ENCODE data around the gene KRT3. TPM values are rescaled to one million over a fixed set of nuclear protein-coding genes. Genes with fewer than 3 reads are reported as not detected.

KRT3 gene
- total and polyA plus RNA-seq, 4 donors, result not detected

DNA sequence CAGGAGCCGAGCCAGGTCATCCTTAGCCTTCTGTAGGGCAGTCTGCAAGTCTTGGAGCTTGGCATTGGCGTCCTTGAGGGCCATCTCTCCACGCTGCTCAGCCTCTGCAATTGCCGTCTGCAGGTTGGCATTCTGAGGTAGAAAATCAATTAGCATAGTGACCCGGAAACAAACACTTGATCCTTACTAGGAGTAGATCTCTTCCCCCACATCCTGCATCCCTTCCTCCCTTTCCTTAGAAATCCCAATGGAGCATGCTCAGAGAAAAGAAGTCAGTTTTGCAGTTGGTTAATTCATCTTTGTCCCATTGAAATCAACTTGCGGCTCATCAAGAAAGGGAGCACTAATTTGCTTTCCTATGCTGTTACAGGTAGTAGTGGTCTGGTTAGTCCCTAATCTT, 24.8 kb downstream of the KRT3 start:
- H3K9me3 ChIP-seq (ENCODE audit: control insufficient read depth in 4 of 4, low read length in 3 of 4), result no peaks in the 10 kb centered on the region
- TF ChIP-seq FOXA1 (IDR thresholded peaks at IDR 0.05) (no peak), RAD21 (IDR thresholded peaks at IDR 0.05) (no peak), EGR1 (IDR thresholded peaks at IDR 0.05; ENCODE audit: low read depth in 2 of 2) (no peak), NR2F2 (IDR thresholded peaks at IDR 0.05) (no peak)
- TF ChIP-seq, protein P1, sequence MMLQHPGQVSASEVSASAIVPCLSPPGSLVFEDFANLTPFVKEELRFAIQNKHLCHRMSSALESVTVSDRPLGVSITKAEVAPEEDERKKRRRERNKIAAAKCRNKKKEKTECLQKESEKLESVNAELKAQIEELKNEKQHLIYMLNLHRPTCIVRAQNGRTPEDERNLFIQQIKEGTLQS (IDR thresholded peaks at IDR 0.05), result no peak
- TF ChIP-seq, protein P2, sequence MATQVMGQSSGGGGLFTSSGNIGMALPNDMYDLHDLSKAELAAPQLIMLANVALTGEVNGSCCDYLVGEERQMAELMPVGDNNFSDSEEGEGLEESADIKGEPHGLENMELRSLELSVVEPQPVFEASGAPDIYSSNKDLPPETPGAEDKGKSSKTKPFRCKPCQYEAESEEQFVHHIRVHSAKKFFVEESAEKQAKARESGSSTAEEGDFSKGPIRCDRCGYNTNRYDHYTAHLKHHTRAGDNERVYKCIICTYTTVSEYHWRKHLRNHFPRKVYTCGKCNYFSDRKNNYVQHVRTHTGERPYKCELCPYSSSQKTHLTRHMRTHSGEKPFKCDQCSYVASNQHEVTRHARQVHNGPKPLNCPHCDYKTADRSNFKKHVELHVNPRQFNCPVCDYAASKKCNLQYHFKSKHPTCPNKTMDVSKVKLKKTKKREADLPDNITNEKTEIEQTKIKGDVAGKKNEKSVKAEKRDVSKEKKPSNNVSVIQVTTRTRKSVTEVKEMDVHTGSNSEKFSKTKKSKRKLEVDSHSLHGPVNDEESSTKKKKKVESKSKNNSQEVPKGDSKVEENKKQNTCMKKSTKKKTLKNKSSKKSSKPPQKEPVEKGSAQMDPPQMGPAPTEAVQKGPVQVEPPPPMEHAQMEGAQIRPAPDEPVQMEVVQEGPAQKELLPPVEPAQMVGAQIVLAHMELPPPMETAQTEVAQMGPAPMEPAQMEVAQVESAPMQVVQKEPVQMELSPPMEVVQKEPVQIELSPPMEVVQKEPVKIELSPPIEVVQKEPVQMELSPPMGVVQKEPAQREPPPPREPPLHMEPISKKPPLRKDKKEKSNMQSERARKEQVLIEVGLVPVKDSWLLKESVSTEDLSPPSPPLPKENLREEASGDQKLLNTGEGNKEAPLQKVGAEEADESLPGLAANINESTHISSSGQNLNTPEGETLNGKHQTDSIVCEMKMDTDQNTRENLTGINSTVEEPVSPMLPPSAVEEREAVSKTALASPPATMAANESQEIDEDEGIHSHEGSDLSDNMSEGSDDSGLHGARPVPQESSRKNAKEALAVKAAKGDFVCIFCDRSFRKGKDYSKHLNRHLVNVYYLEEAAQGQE (IDR thresholded peaks at IDR 0.05), result no peak
- H3K4me1 ChIP-seq (ENCODE audit: control insufficient read depth in 4 of 4, insufficient read depth in 4 of 4, low read length in 3 of 4), result no peaks in the 10 kb centered on the region
- no peak overlapping the region for H3K27ac ChIP-seq (ENCODE audit: low read depth in 1 of 2, low read length in 2 of 2)
- H3K4me3 ChIP-seq (ENCODE audit: low read depth in 1 of 3, low read length in 3 of 3), result no peak overlapping the region
- WGBS, result 73% methylated on average over 6 of the region's 6 CpGs
- no peak overlapping the region for H3K9ac ChIP-seq (ENCODE audit: low read depth in 1 of 2, low read length in 2 of 2)
- no peak for DNase-seq (ENCODE audit: low spot score)
- H3K27me3 ChIP-seq (ENCODE audit: control insufficient read depth in 4 of 4, insufficient read depth in 4 of 4, low read length in 3 of 4), result peaks cover 0 to 7% (median 0%) of the 10 kb centered on the region in 4 donors
- H3K36me3 ChIP-seq (ENCODE audit: control insufficient read depth in 4 of 4, insufficient read depth in 3 of 4, low read depth in 1 of 4, low read length in 3 of 4), result no peaks in the 10 kb centered on the region

DNA sequence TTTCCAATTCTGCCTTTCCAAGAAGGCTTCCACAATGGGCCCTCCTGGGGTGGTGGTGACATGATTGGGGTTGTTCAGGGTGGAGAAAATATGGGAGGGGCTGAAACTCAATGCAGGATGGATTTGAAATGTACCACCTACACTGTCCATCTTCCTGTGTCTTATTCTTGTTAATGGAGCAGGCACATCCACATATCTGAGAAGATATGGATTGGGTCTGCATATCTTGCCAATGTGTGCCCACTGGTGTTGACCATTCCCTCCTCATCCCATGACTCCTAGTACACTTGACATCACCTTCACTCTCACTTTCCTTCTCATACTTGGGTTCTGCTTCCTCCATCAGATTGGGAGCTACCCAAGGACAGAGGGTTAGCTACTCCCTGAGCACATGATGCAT, 26.0 kb downstream of the KRT3 start:
- Histone ChIP-seq H3K27ac (ENCODE audit: low read depth in 1 of 2, low read length in 2 of 2) (no peak overlapping the region), H3K36me3 (ENCODE audit: control insufficient read depth in 4 of 4, insufficient read depth in 3 of 4, low read depth in 1 of 4, low read length in 3 of 4) (no peaks in the 10 kb centered on the region), H3K9me3 (ENCODE audit: control insufficient read depth in 4 of 4, low read length in 3 of 4) (no peaks in the 10 kb centered on the region), H3K9ac (ENCODE audit: low read depth in 1 of 2, low read length in 2 of 2) (no peak overlapping the region), H3K4me1 (ENCODE audit: control insufficient read depth in 4 of 4, insufficient read depth in 4 of 4, low read length in 3 of 4) (no peaks in the 10 kb centered on the region), H3K4me3 (ENCODE audit: low read depth in 1 of 3, low read length in 3 of 3) (no peak overlapping the region), H3K27me3 (ENCODE audit: control insufficient read depth in 4 of 4, insufficient read depth in 4 of 4, low read length in 3 of 4) (peaks cover 0 to 7% (median 0%) of the 10 kb centered on the region in 4 donors)
- no peak for DNase-seq (ENCODE audit: low spot score)
- TF ChIP-seq, protein P1 (IDR thresholded peaks at IDR 0.05), result no peak
- TF ChIP-seq GABPA (IDR thresholded peaks at IDR 0.05 in 1 of 2, conservative IDR thresholded peaks at IDR 0.05 in 1 of 2), result no peak
- TF ChIP-seq, protein P2 (IDR thresholded peaks at IDR 0.05), result no peak
- TF ChIP-seq, protein P3, sequence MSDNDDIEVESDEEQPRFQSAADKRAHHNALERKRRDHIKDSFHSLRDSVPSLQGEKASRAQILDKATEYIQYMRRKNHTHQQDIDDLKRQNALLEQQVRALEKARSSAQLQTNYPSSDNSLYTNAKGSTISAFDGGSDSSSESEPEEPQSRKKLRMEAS (IDR thresholded peaks at IDR 0.05), result no peak

DNA sequence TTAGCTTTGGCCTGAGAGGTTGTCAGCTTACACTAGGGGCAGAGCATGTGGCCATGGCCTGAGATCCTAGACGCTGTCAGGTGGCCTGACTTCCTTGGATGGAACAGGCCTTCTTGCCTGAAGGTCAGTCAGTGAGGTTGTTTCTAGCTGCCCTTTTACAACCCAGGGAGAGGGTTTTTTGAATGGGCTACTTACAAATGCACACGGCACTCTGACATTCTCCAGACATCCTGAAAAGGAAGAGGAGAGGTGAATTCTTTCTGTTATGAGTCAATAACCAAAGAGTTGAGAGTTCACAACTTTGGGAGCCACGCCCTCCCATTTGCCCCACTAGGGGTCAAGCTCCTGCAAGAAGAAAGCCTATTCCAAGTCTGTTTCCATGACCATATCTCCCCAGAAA, 26.6 kb downstream of the KRT3 start:
- peaks cover 0 to 7% (median 0%) of the 10 kb centered on the region in 4 donors for H3K27me3 ChIP-seq (ENCODE audit: control insufficient read depth in 4 of 4, insufficient read depth in 4 of 4, low read length in 3 of 4)
- WGBS, result 59% methylated on average over 3 of the region's 3 CpGs
- H3K27ac ChIP-seq (ENCODE audit: low read depth in 1 of 2, low read length in 2 of 2), result no peak overlapping the region
- H3K9me3 ChIP-seq (ENCODE audit: control insufficient read depth in 4 of 4, low read length in 3 of 4), result no peaks in the 10 kb centered on the region
- no peak overlapping the region for H3K9ac ChIP-seq (ENCODE audit: low read depth in 1 of 2, low read length in 2 of 2)
- no peaks in the 10 kb centered on the region for H3K36me3 ChIP-seq (ENCODE audit: control insufficient read depth in 4 of 4, insufficient read depth in 3 of 4, low read depth in 1 of 4, low read length in 3 of 4)
- no peak for DNase-seq (ENCODE audit: low spot score)
- H3K4me3 ChIP-seq (ENCODE audit: low read depth in 1 of 3, low read length in 3 of 3), result no peak overlapping the region
- no peak for TF ChIP-seq FOXA2 (IDR thresholded peaks at IDR 0.05)
- TF ChIP-seq, protein P4, sequence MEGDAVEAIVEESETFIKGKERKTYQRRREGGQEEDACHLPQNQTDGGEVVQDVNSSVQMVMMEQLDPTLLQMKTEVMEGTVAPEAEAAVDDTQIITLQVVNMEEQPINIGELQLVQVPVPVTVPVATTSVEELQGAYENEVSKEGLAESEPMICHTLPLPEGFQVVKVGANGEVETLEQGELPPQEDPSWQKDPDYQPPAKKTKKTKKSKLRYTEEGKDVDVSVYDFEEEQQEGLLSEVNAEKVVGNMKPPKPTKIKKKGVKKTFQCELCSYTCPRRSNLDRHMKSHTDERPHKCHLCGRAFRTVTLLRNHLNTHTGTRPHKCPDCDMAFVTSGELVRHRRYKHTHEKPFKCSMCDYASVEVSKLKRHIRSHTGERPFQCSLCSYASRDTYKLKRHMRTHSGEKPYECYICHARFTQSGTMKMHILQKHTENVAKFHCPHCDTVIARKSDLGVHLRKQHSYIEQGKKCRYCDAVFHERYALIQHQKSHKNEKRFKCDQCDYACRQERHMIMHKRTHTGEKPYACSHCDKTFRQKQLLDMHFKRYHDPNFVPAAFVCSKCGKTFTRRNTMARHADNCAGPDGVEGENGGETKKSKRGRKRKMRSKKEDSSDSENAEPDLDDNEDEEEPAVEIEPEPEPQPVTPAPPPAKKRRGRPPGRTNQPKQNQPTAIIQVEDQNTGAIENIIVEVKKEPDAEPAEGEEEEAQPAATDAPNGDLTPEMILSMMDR (IDR thresholded peaks at IDR 0.05; ENCODE audit: low read depth, low read length, missing input control), result no peak
- no peaks in the 10 kb centered on the region for H3K4me1 ChIP-seq (ENCODE audit: control insufficient read depth in 4 of 4, insufficient read depth in 4 of 4, low read length in 3 of 4)

Measured in liver (tissue), 9 donors.